Measurements from ENCODE around the gene PPP1R1B.

The PPP1R1B gene

GRCh38 chr17:39660011-39660360 lies 33.2 kb downstream of the PPP1R1B start:
- H3K27ac ChIP-seq (ENCODE audit: low read length) = no peak overlapping the region
- H3K4me3 ChIP-seq (ENCODE audit: low read length in 2 of 2) = no peak overlapping the region
- no peaks in the 10 kb centered on the region for H3K9me3 ChIP-seq (ENCODE audit: control insufficient read depth in 2 of 2, low read length in 2 of 2)
- H3K27me3 ChIP-seq (ENCODE audit: control insufficient read depth in 1 of 2, insufficient read depth in 2 of 2, low read length in 2 of 2) = no peaks in the 10 kb centered on the region
- H3K4me1 ChIP-seq (ENCODE audit: control insufficient read depth, insufficient read depth, low read length) = peaks cover 8% of the 10 kb centered on the region
- H3K9ac ChIP-seq (ENCODE audit: low read length in 2 of 2) = no peak overlapping the region
- peaks cover 21 to 22% of the 10 kb centered on the region in 2 donors for H3K36me3 ChIP-seq (ENCODE audit: control insufficient read depth in 2 of 2, insufficient read depth in 2 of 2, low read length in 2 of 2)

GRCh38 chr17:39660397-39661385 lies 33.9 kb downstream of the PPP1R1B start:
- Histone ChIP-seq H3K9me3 (ENCODE audit: control insufficient read depth in 2 of 2, low read length in 2 of 2) (no peaks in the 10 kb centered on the region), H3K9ac (ENCODE audit: low read length in 2 of 2) (no peak overlapping the region), H3K4me3 (ENCODE audit: low read length in 2 of 2) (no peak overlapping the region), H3K36me3 (ENCODE audit: control insufficient read depth in 2 of 2, insufficient read depth in 2 of 2, low read length in 2 of 2) (peaks cover 21 to 22% of the 10 kb centered on the region in 2 donors), H3K27me3 (ENCODE audit: control insufficient read depth in 1 of 2, insufficient read depth in 2 of 2, low read length in 2 of 2) (peaks cover 1 to 2% of the 10 kb centered on the region in 2 donors), H3K4me1 (ENCODE audit: control insufficient read depth, insufficient read depth, low read length) (peaks cover 10% of the 10 kb centered on the region), H3K27ac (ENCODE audit: low read length) (no peak overlapping the region)

GRCh38 chr17:39661744-39662541 lies 35.2 kb downstream of the PPP1R1B start:
- H3K27me3 ChIP-seq (ENCODE audit: control insufficient read depth in 1 of 2, insufficient read depth in 2 of 2, low read length in 2 of 2) = peaks cover 12 to 13% of the 10 kb centered on the region in 2 donors
- H3K36me3 ChIP-seq (ENCODE audit: control insufficient read depth in 2 of 2, insufficient read depth in 2 of 2, low read length in 2 of 2) = peaks cover 21 to 22% of the 10 kb centered on the region in 2 donors
- H3K4me3 ChIP-seq (ENCODE audit: low read length in 2 of 2) = no peak overlapping the region
- no peak overlapping the region for H3K27ac ChIP-seq (ENCODE audit: low read length)
- H3K9ac ChIP-seq (ENCODE audit: low read length in 2 of 2) = no peak overlapping the region
- peaks cover 19% of the 10 kb centered on the region for H3K4me1 ChIP-seq (ENCODE audit: control insufficient read depth, insufficient read depth, low read length)
- no peaks in the 10 kb centered on the region for H3K9me3 ChIP-seq (ENCODE audit: control insufficient read depth in 2 of 2, low read length in 2 of 2)

- Histone ChIP-seq H3K9ac (ENCODE audit: low read length in 2 of 2) (no peak overlapping the region), H3K4me3 (ENCODE audit: low read length in 2 of 2) (no peak overlapping the region), H3K36me3 (ENCODE audit: control insufficient read depth in 2 of 2, insufficient read depth in 2 of 2, low read length in 2 of 2) (peaks cover 18 to 21% of the 10 kb centered on the region in 2 donors), H3K4me1 (ENCODE audit: control insufficient read depth, insufficient read depth, low read length) (peaks cover 20% of the 10 kb centered on the region), H3K27ac (ENCODE audit: low read length) (no peak overlapping the region), H3K27me3 (ENCODE audit: control insufficient read depth in 1 of 2, insufficient read depth in 2 of 2, low read length in 2 of 2) (peaks cover 16 to 21% of the 10 kb centered on the region in 2 donors), H3K9me3 (ENCODE audit: control insufficient read depth in 2 of 2, low read length in 2 of 2) (no peaks in the 10 kb centered on the region)
Measured at GRCh38 chr17:39662551-39663339, 36.0 kb downstream of the PPP1R1B start.

- peaks cover 25% of the 10 kb centered on the region for H3K4me1 ChIP-seq (ENCODE audit: control insufficient read depth, insufficient read depth, low read length)
- no peaks in the 10 kb centered on the region for H3K9me3 ChIP-seq (ENCODE audit: control insufficient read depth in 2 of 2, low read length in 2 of 2)
- H3K9ac ChIP-seq (ENCODE audit: low read length in 2 of 2) = no peak overlapping the region
- no peak overlapping the region for H3K4me3 ChIP-seq (ENCODE audit: low read length in 2 of 2)
- H3K27me3 ChIP-seq (ENCODE audit: control insufficient read depth in 1 of 2, insufficient read depth in 2 of 2, low read length in 2 of 2) = peaks cover 16 to 27% of the 10 kb centered on the region in 2 donors
- peaks cover 14 to 17% of the 10 kb centered on the region in 2 donors for H3K36me3 ChIP-seq (ENCODE audit: control insufficient read depth in 2 of 2, insufficient read depth in 2 of 2, low read length in 2 of 2)
- no peak overlapping the region for H3K27ac ChIP-seq (ENCODE audit: low read length)
Measured at GRCh38 chr17:39663340-39663687, 36.6 kb downstream of the PPP1R1B start.

- Histone ChIP-seq H3K27me3 (ENCODE audit: control insufficient read depth in 1 of 2, insufficient read depth in 2 of 2, low read length in 2 of 2) (peaks cover 19 to 32% of the 10 kb centered on the region in 2 donors), H3K4me1 (ENCODE audit: control insufficient read depth, insufficient read depth, low read length) (peaks cover 29% of the 10 kb centered on the region), H3K9me3 (ENCODE audit: control insufficient read depth in 2 of 2, low read length in 2 of 2) (no peaks in the 10 kb centered on the region), H3K36me3 (ENCODE audit: control insufficient read depth in 2 of 2, insufficient read depth in 2 of 2, low read length in 2 of 2) (peaks cover 9 to 13% of the 10 kb centered on the region in 2 donors), H3K27ac (ENCODE audit: low read length) (no peak overlapping the region), H3K9ac (ENCODE audit: low read length in 2 of 2) (no peak overlapping the region), H3K4me3 (ENCODE audit: low read length in 2 of 2) (no peak overlapping the region)
Measured at GRCh38 chr17:39663688-39664580, 37.2 kb downstream of the PPP1R1B start.

GRCh38 chr17:39664581-39665561 lies 38.1 kb downstream of the PPP1R1B start, which contains the start of gene TCAP:
Gene TCAP (plus strand): TSS chr17:39665349. CDS start chr17:39665360, 11 bp downstream.
- Histone ChIP-seq H3K4me1 (ENCODE audit: control insufficient read depth, insufficient read depth, low read length) (peaks cover 29% of the 10 kb centered on the region), H3K9me3 (ENCODE audit: control insufficient read depth in 2 of 2, low read length in 2 of 2) (no peaks in the 10 kb centered on the region), H3K36me3 (ENCODE audit: control insufficient read depth in 2 of 2, insufficient read depth in 2 of 2, low read length in 2 of 2) (peaks cover 7 to 13% of the 10 kb centered on the region in 2 donors), H3K27ac (ENCODE audit: low read length) (no peak within 1 kb of the TSS), H3K4me3 (ENCODE audit: low read length in 2 of 2) (no peak within 1 kb of the TSS), H3K9ac (ENCODE audit: low read length in 2 of 2) (no peak within 1 kb of the TSS), H3K27me3 (ENCODE audit: control insufficient read depth in 1 of 2, insufficient read depth in 2 of 2, low read length in 2 of 2) (peaks cover 27 to 40% of the 10 kb centered on the region in 2 donors)

- Histone ChIP-seq H3K4me3 (ENCODE audit: low read length in 2 of 2) (no peak overlapping the region), H3K27me3 (ENCODE audit: control insufficient read depth in 1 of 2, insufficient read depth in 2 of 2, low read length in 2 of 2) (peaks cover 36 to 49% of the 10 kb centered on the region in 2 donors), H3K4me1 (ENCODE audit: control insufficient read depth, insufficient read depth, low read length) (peaks cover 26% of the 10 kb centered on the region), H3K9ac (ENCODE audit: low read length in 2 of 2) (no peak overlapping the region), H3K27ac (ENCODE audit: low read length) (no peak overlapping the region), H3K36me3 (ENCODE audit: control insufficient read depth in 2 of 2, insufficient read depth in 2 of 2, low read length in 2 of 2) (peaks cover 0 to 8% of the 10 kb centered on the region in 2 donors), H3K9me3 (ENCODE audit: control insufficient read depth in 2 of 2, low read length in 2 of 2) (no peaks in the 10 kb centered on the region)
Measured at GRCh38 chr17:39665642-39666224, 39.0 kb downstream of the PPP1R1B start.

GRCh38 chr17:39666231-39666600 lies 39.5 kb downstream of the PPP1R1B start:
- no peak overlapping the region for H3K4me3 ChIP-seq (ENCODE audit: low read length in 2 of 2)
- H3K36me3 ChIP-seq (ENCODE audit: control insufficient read depth in 2 of 2, insufficient read depth in 2 of 2, low read length in 2 of 2) = peaks cover 0 to 5% of the 10 kb centered on the region in 2 donors
- H3K9me3 ChIP-seq (ENCODE audit: control insufficient read depth in 2 of 2, low read length in 2 of 2) = no peaks in the 10 kb centered on the region
- no peak overlapping the region for H3K27ac ChIP-seq (ENCODE audit: low read length)
- H3K4me1 ChIP-seq (ENCODE audit: control insufficient read depth, insufficient read depth, low read length) = peaks cover 26% of the 10 kb centered on the region
- no peak overlapping the region for H3K9ac ChIP-seq (ENCODE audit: low read length in 2 of 2)
- peaks cover 41 to 50% of the 10 kb centered on the region in 2 donors for H3K27me3 ChIP-seq (ENCODE audit: control insufficient read depth in 1 of 2, insufficient read depth in 2 of 2, low read length in 2 of 2)
